Endothelial cell of umbilical vein (primary cell): ENCODE measurements around the gene MEF2A.

ENCODE experiments used
- EZH2 ChIP-seq: IDR thresholded peaks from 2 replicates; pipeline ENCODE4 v1.6.1; 2012; ENCODE audit warnings: borderline replicate concordance, low read depth, mild to moderate bottlenecking, moderate library complexity, low read length, inconsistent platforms; ENCODE audit not compliant: severe bottlenecking
- POLR2AphosphoS5 ChIP-seq: IDR thresholded peaks from 2 replicates; pipeline ENCODE4 v1.6.1; 2012; ENCODE audit warnings: low read depth, mild to moderate bottlenecking, control low read depth, low read length, moderate library complexity; ENCODE audit not compliant: insufficient read depth
- TF ChIP-seq, protein P1 (sequence below): IDR thresholded peaks from 2 replicates; pipeline ENCODE4 v1.6.1; 2011; ENCODE audit not compliant: insufficient read depth, insufficient read length

DNA sequence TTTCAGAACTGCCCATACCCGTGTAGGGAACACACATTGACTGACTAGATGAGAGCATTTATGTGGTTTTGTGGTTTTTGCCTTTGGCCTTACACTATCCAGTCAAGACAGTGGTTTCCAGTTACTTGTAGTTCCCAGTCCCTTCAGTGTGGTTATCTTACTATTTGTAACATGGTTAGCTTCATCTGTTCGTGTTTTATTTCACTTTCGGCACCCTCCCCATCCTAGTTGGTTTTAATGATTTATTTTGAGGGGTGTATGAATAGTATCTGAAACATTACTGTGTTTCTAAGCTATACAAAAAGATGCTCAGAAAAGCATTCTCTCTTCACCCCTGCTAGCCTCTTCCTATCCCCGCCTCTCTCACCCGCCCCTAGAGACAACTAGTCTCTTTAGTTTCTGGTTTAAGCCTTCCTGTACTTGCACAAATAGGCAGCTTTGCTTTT is 153.3 kb downstream of the MEF2A start:
- TF ChIP-seq, protein P1, sequence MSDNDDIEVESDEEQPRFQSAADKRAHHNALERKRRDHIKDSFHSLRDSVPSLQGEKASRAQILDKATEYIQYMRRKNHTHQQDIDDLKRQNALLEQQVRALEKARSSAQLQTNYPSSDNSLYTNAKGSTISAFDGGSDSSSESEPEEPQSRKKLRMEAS = no peak
- TF ChIP-seq EZH2 = no peak
- TF ChIP-seq POLR2AphosphoS5 = no peak
